GM23338 (cell line): ENCODE results near the gene YPEL3. TPM values are rescaled to one million over a fixed set of nuclear protein-coding genes. Genes with fewer than 3 reads are reported as not detected.

Experiments
- CREB1 ChIP-seq: fragments of 250-450 bp; sonication (Bioruptor Pico); IDR thresholded peaks from 2 replicates; pipeline ENCODE4 v1.5.0; 2020; ENCODE audit warnings: low read depth, mild to moderate bottlenecking, moderate library complexity
- ETS1 ChIP-seq: IDR thresholded peaks from 2 replicates; pipeline ENCODE4 v1.6.1; 2016; ENCODE audit warnings: antibody characterized with exemption
- EZH2 ChIP-seq: fragments of 200-600 bp; sonication (generic); IDR thresholded peaks from one replicate; pipeline ENCODE4 v1.8.0; 2017; ENCODE audit warnings: antibody characterized with exemption, mild to moderate bottlenecking, low read depth; ENCODE audit not compliant: unreplicated experiment
- JUNB ChIP-seq: IDR thresholded peaks from one replicate; pipeline ENCODE4 v1.6.1; 2016; ENCODE audit warnings: antibody characterized with exemption; ENCODE audit not compliant: unreplicated experiment
- REST ChIP-seq: IDR thresholded peaks from one replicate; pipeline ENCODE4 v1.6.1; 2018; ENCODE audit warnings: antibody characterized with exemption; ENCODE audit not compliant: unreplicated experiment
- STAT1 ChIP-seq: IDR thresholded peaks from one replicate; pipeline ENCODE4 v1.6.1; 2016; ENCODE audit warnings: antibody characterized with exemption; ENCODE audit not compliant: unreplicated experiment
- ZNF114 ChIP-seq: fragments of 250-450 bp; sonication (Bioruptor Pico); IDR thresholded peaks from 2 replicates; pipeline ENCODE4 v1.5.0; 2020; ENCODE audit warnings: mild to moderate bottlenecking, moderate library complexity
- ZNF462 ChIP-seq: fragments of 250-450 bp; sonication (Bioruptor Pico); IDR thresholded peaks from 2 replicates; pipeline ENCODE4 v1.5.0; 2020; ENCODE audit warnings: mild to moderate bottlenecking, moderate library complexity
- polyA plus RNA-seq: library from polyadenylated mRNA; unstranded; fragments of >200 nt; fragmentation: Nextera tagmentation; extraction: Ambion mirVana; gene quantifications from 2 replicates; pipeline ENCODE4 v1.2.1, GENCODE V29; 2016
- total RNA-seq: library from RNA; depleted of rRNA; stranded (reverse); fragments of >200 nt; shearing (Covaris generic); gene quantifications from 2 replicates; pipeline ENCODE4 v1.2.3, GENCODE V29; 2014

The YPEL3 gene
- total and polyA plus RNA-seq, 2 experiments from 2014 or later, result 27.8 to 86.1 TPM

GRCh38 chr16:30137897-30138296 lies 41.9 kb upstream of the YPEL3 start (continued):
- no peak for TF ChIP-seq ZNF462 (CRISPR knock-in tag)
- TF ChIP-seq CREB1 (CRISPR knock-in tag), result no peak
- TF ChIP-seq JUNB, result no peak
- TF ChIP-seq ETS1, result no peak
- no peak for TF ChIP-seq REST
- TF ChIP-seq STAT1, result no peak
- TF ChIP-seq EZH2, result no peak
- no peak for TF ChIP-seq ZNF114 (CRISPR knock-in tag)
